Testis (tissue), 2 donors: ENCODE measurements around the gene FAM20C.

Experiments used
- CTCF ChIP-seq, 3 experiments: fragments of 450-650 bp in 2 of 3; fragments of 200-600 bp in 1 of 3; sonication (generic) in 1 of 3; IDR thresholded peaks; one replicate each; pipeline ENCODE4 v1.5.1; 2016 to 2019; ENCODE audit warnings: antibody characterized with exemption in 3 of 3, mild to moderate bottlenecking in 2 of 3, moderate library complexity in 1 of 3
- POLR2A ChIP-seq: fragments of 450-650 bp; IDR thresholded peaks from one replicate; pipeline ENCODE4 v1.6.1; 2017; ENCODE audit warnings: antibody characterized with exemption, mild to moderate bottlenecking, moderate library complexity

- no peak for TF ChIP-seq CTCF (IDR thresholded peaks at IDR 0.05)
- TF ChIP-seq POLR2A, result no peak
Observed at GRCh38 chr7:235576-236395, 43.4 kb downstream of the FAM20C start.
